Measurements from ENCODE around the gene ANXA3. TPM values are rescaled to one million over a fixed set of nuclear protein-coding genes. Genes with fewer than 3 reads are reported as not detected.

Gene ANXA3
- total and polyA plus RNA-seq, 2 donors (not counting 3 experiments of a cell fraction or from before 2014, with no cell fraction given), result 52.9 to 78.4 TPM

DNA sequence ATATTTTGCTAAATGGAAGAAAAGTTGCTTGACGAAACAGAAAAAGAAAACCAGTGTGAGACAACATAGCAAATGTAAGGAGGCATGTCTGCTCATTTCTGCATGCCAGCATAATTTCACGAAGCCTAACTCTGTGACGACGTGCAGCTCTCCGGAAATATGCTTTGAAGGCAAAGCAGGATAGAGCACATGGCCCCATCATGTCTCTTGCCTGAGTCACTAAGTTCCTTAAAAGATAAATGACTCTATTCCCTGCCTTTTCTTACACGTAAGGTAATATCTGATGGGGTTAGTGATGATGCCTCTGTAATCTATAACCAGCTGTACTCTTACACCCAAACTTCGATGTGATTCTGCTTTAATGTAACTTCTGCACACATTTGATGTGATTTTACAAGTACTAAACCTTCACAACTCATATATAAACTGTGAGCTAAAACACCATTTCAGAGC is 64.5 kb downstream of the ANXA3 start:
- Histone ChIP-seq H4K20me1 (replicated peaks; ENCODE audit: control insufficient read depth, extremely low read depth, insufficient read depth, low read length) (no peaks in the 10 kb centered on the region), H3K4me3 (replicated peaks in 1 of 3; ENCODE audit: insufficient read depth in 1 of 3, low read depth in 1 of 3, low read length in 3 of 3) (no peak overlapping the region), H3K9ac (replicated peaks; ENCODE audit: extremely low read depth, insufficient read depth, low read length) (no peak overlapping the region), H3K27ac (ENCODE audit: insufficient read depth, low read depth, low read length) (no peak overlapping the region), H3K9me3 (replicated peaks; ENCODE audit: control insufficient read depth, insufficient read depth, low read length) (no peaks in the 10 kb centered on the region), H3K9me1 (replicated peaks; ENCODE audit: control insufficient read depth, extremely low read depth, insufficient read depth, low read length) (no peaks in the 10 kb centered on the region), H3K79me2 (ENCODE audit: control insufficient read depth, insufficient read depth, low read length) (no peaks in the 10 kb centered on the region), H3K27me3 (ENCODE audit: control insufficient read depth in 2 of 2, insufficient read depth in 2 of 2, low read length in 2 of 2) (no peaks in the 10 kb centered on the region), H3K4me1 (ENCODE audit: control insufficient read depth, extremely low read depth, insufficient read depth, low read length) (no peaks in the 10 kb centered on the region), H3K4me2 (ENCODE audit: insufficient read depth, low read length) (no peak overlapping the region), H2AFZ (ENCODE audit: low read depth, low read length) (no peak overlapping the region), H3K36me3 (ENCODE audit: control insufficient read depth in 2 of 2, extremely low read depth in 1 of 2, insufficient read depth in 2 of 2, low read length in 2 of 2) (no peaks in the 10 kb centered on the region)
- BruUV-seq (replicated peaks), result no TSS peak
- TF ChIP-seq GATA2 (IDR thresholded peaks at IDR 0.05; ENCODE audit: insufficient read depth, insufficient read length, low read depth, low read length), result no peak
- TF ChIP-seq, protein P1, sequence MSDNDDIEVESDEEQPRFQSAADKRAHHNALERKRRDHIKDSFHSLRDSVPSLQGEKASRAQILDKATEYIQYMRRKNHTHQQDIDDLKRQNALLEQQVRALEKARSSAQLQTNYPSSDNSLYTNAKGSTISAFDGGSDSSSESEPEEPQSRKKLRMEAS (IDR thresholded peaks at IDR 0.05; ENCODE audit: insufficient read depth, insufficient read length), result no peak
- no peak for TF ChIP-seq POLR2A (IDR thresholded peaks at IDR 0.05; ENCODE audit: low read depth, low read length)
- TF ChIP-seq EZH2 (IDR thresholded peaks at IDR 0.05; ENCODE audit: borderline replicate concordance, low read depth, low read length, severe bottlenecking), result no peak
- intact Hi-C loops (cut with micrococcal nuclease), result loop anchor here (10.0 kb wide), 1 partner anchor 319 kb away; the partner anchor contains the start of gene PAQR3
- no peak for FAIRE-seq
- ChIA-PET POLR2A (no interaction called here), CTCF (interaction anchor here (0.9 to 10.3 kb wide), 8 partner anchors 10 to 286 kb away, joined by 3 to 129 read pairs (median 4); no protein-coding TSS in a partner anchor)
- DNase-seq (ENCODE audit: low read depth, low spot score), result no peak
- dilution Hi-C loops (cut with MboI; ENCODE audit: extremely low pct_ligation_motif_present, low sequenced_read_pairs), result loop anchor here (25.0 kb wide), 1 partner anchor 246 kb away; no protein-coding TSS in a partner anchor

DNA sequence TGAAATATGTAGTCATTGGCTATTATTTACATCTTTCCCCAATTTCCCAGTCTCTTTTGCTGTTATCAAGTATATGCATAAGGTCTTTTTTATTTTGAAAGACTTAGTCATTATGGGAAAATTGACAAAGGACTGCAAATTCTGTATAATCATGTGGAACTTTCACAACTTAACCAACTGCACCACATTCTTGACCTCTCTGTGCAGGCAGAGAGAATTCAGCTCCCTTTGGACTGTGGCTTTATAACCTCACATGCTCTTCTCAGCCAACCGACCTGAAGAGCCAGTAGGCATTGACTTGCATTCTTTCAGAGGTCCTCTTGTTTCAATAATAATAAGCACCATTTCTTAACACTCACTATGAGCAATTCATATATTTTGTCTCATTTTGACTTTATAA is 66.9 kb downstream of the ANXA3 start:
- H3K9me3 ChIP-seq (replicated peaks; ENCODE audit: control insufficient read depth, insufficient read depth, low read length), result no peaks in the 10 kb centered on the region
- H3K4me3 ChIP-seq (replicated peaks in 1 of 3; ENCODE audit: insufficient read depth in 1 of 3, low read depth in 1 of 3, low read length in 3 of 3), result no peak overlapping the region
- no peaks in the 10 kb centered on the region for H4K20me1 ChIP-seq (replicated peaks; ENCODE audit: control insufficient read depth, extremely low read depth, insufficient read depth, low read length)
- H3K36me3 ChIP-seq (ENCODE audit: control insufficient read depth in 2 of 2, extremely low read depth in 1 of 2, insufficient read depth in 2 of 2, low read length in 2 of 2), result no peaks in the 10 kb centered on the region
- BruUV-seq (replicated peaks), result no TSS peak
- intact Hi-C loops (cut with micrococcal nuclease), result loop anchor here (10.0 kb wide), 1 partner anchor 316 kb away; the partner anchor contains the start of gene PAQR3
- DNase-seq (ENCODE audit: low read depth, low spot score), result no peak
- ChIA-PET CTCF (interaction anchor here (0.8 kb wide), 1 partner anchor 245 kb away, joined by 3 read pairs; no protein-coding TSS in a partner anchor), POLR2A (no interaction called here)
- no peaks in the 10 kb centered on the region for H3K27me3 ChIP-seq (ENCODE audit: control insufficient read depth in 2 of 2, insufficient read depth in 2 of 2, low read length in 2 of 2)
- H3K27ac ChIP-seq (ENCODE audit: insufficient read depth, low read depth, low read length), result no peak overlapping the region
- no peak overlapping the region for H3K9ac ChIP-seq (replicated peaks; ENCODE audit: extremely low read depth, insufficient read depth, low read length)
- peaks cover 9% of the 10 kb centered on the region for H3K4me1 ChIP-seq (ENCODE audit: control insufficient read depth, extremely low read depth, insufficient read depth, low read length)
- dilution Hi-C loops (cut with MboI; ENCODE audit: extremely low pct_ligation_motif_present, low sequenced_read_pairs), result loop anchor here (25.0 kb wide), 1 partner anchor 244 kb away; no protein-coding TSS in a partner anchor
- H2AFZ ChIP-seq (ENCODE audit: low read depth, low read length), result no peak overlapping the region
- H3K79me2 ChIP-seq (ENCODE audit: control insufficient read depth, insufficient read depth, low read length), result no peaks in the 10 kb centered on the region
- H3K4me2 ChIP-seq (ENCODE audit: insufficient read depth, low read length), result no peak overlapping the region
- H3K9me1 ChIP-seq (replicated peaks; ENCODE audit: control insufficient read depth, extremely low read depth, insufficient read depth, low read length), result no peaks in the 10 kb centered on the region
- TF ChIP-seq POLR2A (IDR thresholded peaks at IDR 0.05; ENCODE audit: low read depth, low read length) (no peak), FOS (IDR thresholded peaks at IDR 0.05; ENCODE audit: borderline replicate concordance, insufficient read depth, low read length) (no peak), MYC (IDR thresholded peaks at IDR 0.05; ENCODE audit: low read depth, low read length) (no peak)
- peak; percentile 28 for FAIRE-seq
